ENCODE data around the gene SPNS1.
"Not testable (repeated sequence)": the region's sequence is repeated elsewhere in the genome, so short reads cannot be mapped to it uniquely, and the experiment has no call there.

Gene SPNS1

DNA sequence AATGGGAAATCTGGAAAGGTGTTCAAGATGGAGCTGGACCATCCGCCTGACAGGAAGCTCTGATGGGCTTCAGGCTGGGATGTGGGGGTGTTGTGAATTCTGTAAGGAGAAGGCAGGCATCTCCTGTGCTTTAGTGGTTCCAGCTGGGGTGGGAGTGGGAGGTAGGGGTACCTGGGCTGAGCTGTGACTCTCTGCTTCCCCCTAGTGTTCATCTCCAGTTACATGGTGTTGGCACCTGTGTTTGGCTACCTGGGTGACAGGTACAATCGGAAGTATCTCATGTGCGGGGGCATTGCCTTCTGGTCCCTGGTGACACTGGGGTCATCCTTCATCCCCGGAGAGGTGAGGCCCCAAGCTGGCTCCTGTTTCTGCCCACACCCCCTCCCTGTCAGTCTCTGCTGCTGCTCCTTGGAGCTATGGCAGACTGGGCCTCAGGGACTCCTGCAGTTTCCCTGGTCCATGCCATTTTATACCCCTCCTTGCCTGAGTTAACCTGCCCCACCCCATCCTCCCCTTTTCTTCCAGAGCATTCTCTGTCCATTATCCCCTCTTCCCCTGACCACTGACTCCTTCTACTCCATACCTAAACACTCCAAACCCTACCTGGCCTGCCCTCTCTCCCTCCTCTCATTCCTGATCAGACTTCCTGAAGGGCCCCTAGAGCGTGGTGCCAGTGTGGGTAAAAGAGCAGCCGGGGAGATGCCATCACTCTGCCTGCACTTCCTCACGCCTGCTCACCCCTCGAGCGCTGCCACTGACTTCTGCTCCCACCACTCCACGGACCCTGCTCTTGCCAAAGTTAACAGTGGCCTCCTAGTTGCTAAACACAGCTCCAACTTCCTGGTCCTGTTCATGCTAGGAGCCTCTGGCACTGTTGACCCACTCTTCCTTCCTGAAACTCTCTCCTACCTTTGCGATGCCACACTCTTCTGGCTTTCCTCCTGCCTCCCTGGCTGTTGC, 3.4 kb downstream of the SPNS1 start:
- H3K4me3 ChIP-seq (ENCODE audit: control insufficient read depth, low read depth, low read length), result no peak overlapping the region
- DNase-seq (ENCODE audit: low read depth), result no peak
- TF ChIP-seq, protein P1, sequence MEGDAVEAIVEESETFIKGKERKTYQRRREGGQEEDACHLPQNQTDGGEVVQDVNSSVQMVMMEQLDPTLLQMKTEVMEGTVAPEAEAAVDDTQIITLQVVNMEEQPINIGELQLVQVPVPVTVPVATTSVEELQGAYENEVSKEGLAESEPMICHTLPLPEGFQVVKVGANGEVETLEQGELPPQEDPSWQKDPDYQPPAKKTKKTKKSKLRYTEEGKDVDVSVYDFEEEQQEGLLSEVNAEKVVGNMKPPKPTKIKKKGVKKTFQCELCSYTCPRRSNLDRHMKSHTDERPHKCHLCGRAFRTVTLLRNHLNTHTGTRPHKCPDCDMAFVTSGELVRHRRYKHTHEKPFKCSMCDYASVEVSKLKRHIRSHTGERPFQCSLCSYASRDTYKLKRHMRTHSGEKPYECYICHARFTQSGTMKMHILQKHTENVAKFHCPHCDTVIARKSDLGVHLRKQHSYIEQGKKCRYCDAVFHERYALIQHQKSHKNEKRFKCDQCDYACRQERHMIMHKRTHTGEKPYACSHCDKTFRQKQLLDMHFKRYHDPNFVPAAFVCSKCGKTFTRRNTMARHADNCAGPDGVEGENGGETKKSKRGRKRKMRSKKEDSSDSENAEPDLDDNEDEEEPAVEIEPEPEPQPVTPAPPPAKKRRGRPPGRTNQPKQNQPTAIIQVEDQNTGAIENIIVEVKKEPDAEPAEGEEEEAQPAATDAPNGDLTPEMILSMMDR (conservative IDR thresholded peaks at IDR 0.05; ENCODE audit: control insufficient read depth, insufficient read depth, low read depth, low read length), result peak; percentile 22

DNA sequence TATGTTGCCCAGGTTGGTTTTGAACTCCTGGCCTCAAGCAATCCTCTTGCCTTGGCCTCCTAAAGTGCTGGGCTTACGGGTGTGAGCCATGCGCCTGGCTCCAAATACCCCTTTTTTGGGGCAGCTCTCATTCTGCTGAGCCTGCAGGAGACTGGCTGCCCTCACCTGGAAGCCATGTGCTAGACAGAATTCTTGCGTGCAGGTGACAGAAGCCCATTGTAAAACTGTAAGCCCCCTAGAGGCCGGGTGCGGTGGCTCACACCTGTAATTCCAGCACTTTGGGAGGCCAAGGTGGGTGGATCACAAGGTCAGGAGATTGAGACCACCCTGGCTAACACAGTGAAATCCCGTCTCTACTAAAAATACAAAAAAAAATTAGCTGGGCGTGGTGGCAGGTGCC, 5.8 kb downstream of the SPNS1 start:
- DNase-seq (ENCODE audit: low read depth), result not testable (repeated sequence)

GRCh38 chr16:28980929-28981328, 6.4 kb downstream of the SPNS1 start:
- TF ChIP-seq, protein P1 (conservative IDR thresholded peaks at IDR 0.05; ENCODE audit: control insufficient read depth, insufficient read depth, low read depth, low read length), result no peak
- no peak for DNase-seq (ENCODE audit: low read depth)

More for the DNA sequence above, 5.8 kb downstream of the SPNS1 start:
- H3K4me3 ChIP-seq (ENCODE audit: control insufficient read depth, low read depth, low read length), result not testable (repeated sequence)

DNA sequence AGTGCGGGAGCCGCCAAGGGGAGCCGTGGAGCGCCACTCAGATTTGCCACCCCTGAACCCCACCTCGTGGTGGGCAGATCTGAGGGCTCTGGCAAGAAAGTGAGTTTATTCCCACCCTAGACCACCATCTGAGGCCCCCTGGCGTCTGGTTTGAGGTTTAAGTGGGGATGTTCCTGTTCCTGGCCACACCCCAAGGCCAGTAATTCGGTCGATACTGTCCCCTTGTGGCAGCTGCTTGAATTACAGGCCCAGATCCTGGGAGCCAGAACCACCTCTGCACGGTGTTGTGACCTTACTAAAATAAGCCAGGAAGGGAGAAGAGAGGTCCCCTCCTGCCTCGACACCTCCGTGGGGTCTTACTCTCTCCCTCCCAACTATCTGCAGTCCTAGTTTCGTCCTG, 6.9 kb downstream of the SPNS1 start:
- TF ChIP-seq, protein P1 (conservative IDR thresholded peaks at IDR 0.05; ENCODE audit: control insufficient read depth, insufficient read depth, low read depth, low read length), result peak; percentile 78
- no peak overlapping the region for H3K4me3 ChIP-seq (ENCODE audit: control insufficient read depth, low read depth, low read length)
- peak; percentile 22 for DNase-seq (ENCODE audit: low read depth)

More at GRCh38 chr16:28980929-28981328, 6.4 kb downstream of the SPNS1 start:
- H3K4me3 ChIP-seq (ENCODE audit: control insufficient read depth, low read depth, low read length), result no peak overlapping the region

DNA sequence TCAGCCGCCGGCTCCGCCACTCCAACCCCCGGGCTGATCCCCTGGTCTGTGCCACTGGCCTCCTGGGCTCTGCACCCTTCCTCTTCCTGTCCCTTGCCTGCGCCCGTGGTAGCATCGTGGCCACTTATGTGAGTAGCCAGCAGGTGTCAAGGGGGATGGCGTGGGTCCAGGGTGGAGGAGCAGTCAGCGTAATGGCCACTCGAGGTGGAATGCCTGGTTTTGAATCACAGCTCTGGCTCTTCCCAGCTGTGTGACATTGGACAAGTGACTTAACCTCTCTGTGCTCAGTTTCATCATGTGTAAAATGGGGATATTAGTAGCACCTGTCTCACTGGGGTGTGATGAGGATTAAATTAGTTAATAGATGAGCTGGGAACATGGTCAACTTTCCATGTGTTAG, 7.8 kb downstream of the SPNS1 start:
- TF ChIP-seq, protein P1 (conservative IDR thresholded peaks at IDR 0.05; ENCODE audit: control insufficient read depth, insufficient read depth, low read depth, low read length), result no peak

DNA sequence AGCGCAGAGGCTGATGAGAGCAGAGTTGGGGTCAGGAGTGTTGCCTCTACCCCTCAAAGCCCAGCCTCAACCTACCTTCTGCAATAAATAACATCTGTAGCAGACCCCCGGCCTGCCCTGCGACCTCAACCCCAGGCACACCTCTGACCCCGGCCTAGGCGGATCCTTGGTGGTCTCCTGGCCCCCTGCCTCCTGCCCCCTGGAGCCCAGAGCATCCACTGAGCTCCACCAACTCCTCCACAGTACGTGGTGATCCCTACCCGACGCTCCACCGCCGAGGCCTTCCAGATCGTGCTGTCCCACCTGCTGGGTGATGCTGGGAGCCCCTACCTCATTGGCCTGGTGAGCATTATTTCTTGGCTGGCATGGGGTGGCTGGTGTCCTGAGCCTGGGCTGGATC, 8.4 kb downstream of the SPNS1 start:
- no peak overlapping the region for H3K4me3 ChIP-seq (ENCODE audit: control insufficient read depth, low read depth, low read length)
- TF ChIP-seq, protein P1 (conservative IDR thresholded peaks at IDR 0.05; ENCODE audit: control insufficient read depth, insufficient read depth, low read depth, low read length), result no peak
- no peak for DNase-seq (ENCODE audit: low read depth)

More for the DNA sequence above, 7.8 kb downstream of the SPNS1 start:
- no peak for DNase-seq (ENCODE audit: low read depth)
- no peak overlapping the region for H3K4me3 ChIP-seq (ENCODE audit: control insufficient read depth, low read depth, low read length)

GRCh38 chr16:28983644-28984043, 9.1 kb downstream of the SPNS1 start:
- H3K4me3 ChIP-seq (ENCODE audit: control insufficient read depth, low read depth, low read length), result no peak overlapping the region
- no peak for DNase-seq (ENCODE audit: low read depth)
- TF ChIP-seq, protein P1 (conservative IDR thresholded peaks at IDR 0.05; ENCODE audit: control insufficient read depth, insufficient read depth, low read depth, low read length), result no peak

Measured in fibroblast of mammary gland (primary cell).